VCaP (cell line): ENCODE results near the gene CNTN6.

Experiments
- H3K27ac ChIP-seq: fragments of 450-650 bp; 2 replicates; pipeline ENCODE4 v1.5.1; 2017
- TF ChIP-seq, protein P1 (sequence below): fragments of 450-650 bp; conservative IDR thresholded peaks from 2 replicates; pipeline ENCODE4 v1.5.1; 2017; ENCODE audit warnings: mild to moderate bottlenecking, moderate library complexity

Gene CNTN6

DNA sequence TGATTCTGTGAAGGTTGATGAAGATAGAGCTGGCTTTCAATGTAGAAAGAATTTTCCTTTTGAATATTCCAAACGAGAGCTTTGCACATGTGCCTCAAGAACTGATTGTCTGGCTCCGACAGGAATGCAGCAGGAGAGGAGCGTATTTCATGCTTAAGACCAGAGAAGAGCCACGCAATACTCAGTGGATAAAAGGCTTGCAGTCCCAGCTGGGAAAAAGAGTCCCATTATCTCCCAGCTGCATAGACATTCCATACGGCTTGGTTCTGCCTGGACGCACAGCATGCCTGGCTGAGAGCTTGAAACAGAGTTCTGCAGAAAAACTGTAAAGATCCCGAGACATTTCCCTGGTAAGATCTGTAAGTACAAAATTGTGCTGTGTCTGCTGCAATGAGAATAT lies at the start of gene CNTN6:
Gene CNTN6 (plus strand): TSS at position 254 of the 400 bp plus-strand sequence. CDS start 54,985 bp downstream, outside the sequence.
- TF ChIP-seq, protein P1, sequence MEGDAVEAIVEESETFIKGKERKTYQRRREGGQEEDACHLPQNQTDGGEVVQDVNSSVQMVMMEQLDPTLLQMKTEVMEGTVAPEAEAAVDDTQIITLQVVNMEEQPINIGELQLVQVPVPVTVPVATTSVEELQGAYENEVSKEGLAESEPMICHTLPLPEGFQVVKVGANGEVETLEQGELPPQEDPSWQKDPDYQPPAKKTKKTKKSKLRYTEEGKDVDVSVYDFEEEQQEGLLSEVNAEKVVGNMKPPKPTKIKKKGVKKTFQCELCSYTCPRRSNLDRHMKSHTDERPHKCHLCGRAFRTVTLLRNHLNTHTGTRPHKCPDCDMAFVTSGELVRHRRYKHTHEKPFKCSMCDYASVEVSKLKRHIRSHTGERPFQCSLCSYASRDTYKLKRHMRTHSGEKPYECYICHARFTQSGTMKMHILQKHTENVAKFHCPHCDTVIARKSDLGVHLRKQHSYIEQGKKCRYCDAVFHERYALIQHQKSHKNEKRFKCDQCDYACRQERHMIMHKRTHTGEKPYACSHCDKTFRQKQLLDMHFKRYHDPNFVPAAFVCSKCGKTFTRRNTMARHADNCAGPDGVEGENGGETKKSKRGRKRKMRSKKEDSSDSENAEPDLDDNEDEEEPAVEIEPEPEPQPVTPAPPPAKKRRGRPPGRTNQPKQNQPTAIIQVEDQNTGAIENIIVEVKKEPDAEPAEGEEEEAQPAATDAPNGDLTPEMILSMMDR: no peak
- H3K27ac ChIP-seq: no peak within 1 kb of the TSS

DNA sequence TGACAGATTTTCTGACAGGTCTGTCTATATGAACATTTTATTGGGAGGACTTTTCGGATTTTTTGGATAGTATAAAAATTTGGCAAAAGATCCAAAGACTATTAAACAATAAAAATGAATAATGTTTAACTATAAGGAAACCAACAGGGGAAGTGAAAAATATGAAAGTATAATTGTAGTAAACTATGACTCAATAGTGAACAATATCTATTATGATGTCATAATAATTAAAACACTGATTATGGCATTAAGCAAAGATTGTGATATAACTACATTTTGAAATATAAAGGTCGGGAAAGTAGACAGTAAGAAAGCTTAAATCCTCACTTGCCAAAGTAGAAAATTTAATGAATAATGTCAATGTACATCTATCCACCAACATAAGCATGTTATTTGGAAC lies 44.3 kb upstream of the CNTN6 start:
- no peak overlapping the region for H3K27ac ChIP-seq
- TF ChIP-seq, protein P1: no peak

DNA sequence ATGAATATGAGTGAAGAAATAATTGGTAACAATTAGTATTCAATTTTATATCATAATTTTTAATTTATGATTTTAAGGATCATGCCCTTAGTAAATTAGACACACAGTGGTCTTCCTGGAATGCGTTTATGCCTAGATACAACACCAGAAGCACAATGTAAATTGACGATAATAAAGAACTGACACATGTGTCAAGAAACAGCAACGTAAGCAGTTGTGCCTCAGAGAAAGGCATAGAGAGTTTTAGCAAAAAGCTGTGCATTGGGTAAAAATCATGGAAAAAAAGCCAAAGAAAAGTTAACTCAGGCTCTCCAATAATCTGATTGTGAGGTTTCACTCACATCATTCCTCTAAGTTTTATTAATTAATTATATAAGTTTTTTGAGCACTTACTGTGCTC lies 37.0 kb upstream of the CNTN6 start:
- TF ChIP-seq, protein P1: no peak
- no peak overlapping the region for H3K27ac ChIP-seq

DNA sequence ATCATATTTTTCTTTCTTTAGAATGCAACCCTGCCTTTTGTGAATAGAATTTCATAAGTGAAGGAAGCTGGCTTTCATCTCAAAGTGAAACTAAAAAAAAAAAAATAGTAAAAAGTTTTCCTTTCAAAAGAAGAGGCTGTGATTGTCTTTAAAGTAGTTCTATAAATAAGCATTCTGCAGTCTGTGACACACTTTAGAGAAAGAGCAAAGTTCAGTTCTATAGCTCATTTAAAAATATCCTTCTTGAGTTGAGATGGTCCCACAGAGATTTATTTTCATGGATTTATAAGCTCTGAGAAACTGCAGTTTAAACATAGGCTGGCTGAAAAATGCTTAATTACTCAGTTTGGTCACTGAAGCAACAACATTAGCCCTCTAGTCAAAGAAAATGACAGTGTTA lies 36.1 kb upstream of the CNTN6 start:
- TF ChIP-seq, protein P1: no peak
- no peak overlapping the region for H3K27ac ChIP-seq

DNA sequence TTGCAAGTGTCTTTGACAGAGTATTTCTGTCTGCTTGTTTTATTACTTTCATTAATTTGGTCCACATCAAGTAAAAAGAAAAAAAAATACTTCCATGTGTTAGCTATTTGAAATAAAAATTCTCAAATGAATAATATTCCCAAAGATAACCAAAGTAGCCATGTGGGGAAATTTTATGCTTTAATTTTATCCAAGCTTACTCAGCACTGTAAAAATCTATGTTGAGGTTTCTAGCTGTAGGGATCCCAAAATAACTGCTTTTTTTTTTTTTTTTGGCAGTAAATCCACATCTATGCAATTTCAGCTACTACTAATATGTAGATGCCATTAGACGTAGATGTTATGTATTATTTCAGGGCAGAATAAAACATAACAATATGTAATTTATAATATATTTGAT lies 35.4 kb upstream of the CNTN6 start:
- no peak overlapping the region for H3K27ac ChIP-seq
- TF ChIP-seq, protein P1: no peak

DNA sequence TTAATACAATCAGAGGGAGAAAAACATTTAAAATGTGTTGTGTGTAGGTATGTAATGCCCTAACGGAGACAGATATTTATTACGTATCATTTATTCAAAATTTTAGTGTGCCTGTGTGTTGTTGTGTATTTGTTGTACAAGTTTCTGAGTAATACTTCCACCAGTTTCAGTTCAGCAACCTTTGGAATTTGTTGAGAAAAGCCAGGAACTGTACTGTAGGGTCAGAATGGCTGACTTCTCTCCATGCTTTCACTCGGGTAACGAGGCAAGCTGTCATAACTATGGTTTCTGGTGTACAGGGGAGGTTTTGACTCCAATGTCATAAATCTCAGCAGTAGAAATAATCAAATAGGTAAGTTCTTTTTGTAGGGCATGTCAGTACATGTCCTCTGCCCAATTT lies 23.8 kb upstream of the CNTN6 start:
- TF ChIP-seq, protein P1: no peak
- no peak overlapping the region for H3K27ac ChIP-seq

DNA sequence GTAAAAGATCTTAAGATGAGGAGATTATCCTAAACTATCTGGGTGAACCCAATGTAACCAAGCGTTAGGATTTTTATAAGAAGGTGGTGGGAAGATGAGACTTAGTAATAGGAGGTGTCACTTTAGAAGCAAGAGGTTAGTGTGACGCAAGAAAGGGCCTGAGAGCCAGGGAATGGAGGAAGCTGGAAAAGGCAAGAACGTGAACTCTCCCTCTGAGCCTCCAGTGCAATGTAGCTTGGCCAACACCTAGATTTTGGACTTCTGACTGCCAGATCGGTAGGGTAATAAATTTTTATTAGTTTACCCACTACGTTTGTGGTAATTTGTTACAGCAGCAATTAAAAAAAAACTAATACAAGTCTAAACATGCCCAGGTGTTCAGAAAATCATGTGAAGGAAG lies 20.8 kb upstream of the CNTN6 start:
- TF ChIP-seq, protein P1: no peak
- peak overlapping the region; percentile 37 for H3K27ac ChIP-seq

DNA sequence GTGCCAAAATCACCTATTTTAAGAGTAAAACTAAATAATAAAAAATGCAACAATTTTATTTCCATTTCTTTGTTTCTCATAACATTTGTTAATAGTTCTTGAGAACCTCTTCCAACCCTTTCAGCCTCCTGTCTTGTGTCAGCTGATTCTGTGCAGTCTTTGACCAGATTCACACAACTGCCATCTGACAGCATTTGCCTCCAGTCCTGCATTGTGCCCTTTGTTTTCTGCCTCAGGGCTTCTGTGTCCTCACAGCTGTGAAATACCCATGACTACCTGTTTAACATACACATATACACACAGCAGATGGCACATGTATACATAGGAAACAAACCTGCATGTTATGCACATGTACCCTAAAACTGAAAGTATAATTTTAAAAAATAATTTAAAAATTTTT lies 13.2 kb upstream of the CNTN6 start:
- TF ChIP-seq, protein P1: no peak
- no peak overlapping the region for H3K27ac ChIP-seq
